GM19239 (cell line): ENCODE data around the gene SGSM1.
"Not testable (repeated sequence)": the region's sequence is repeated elsewhere in the genome, so short reads cannot be mapped to it uniquely, and the experiment has no call there.

Experiments used
- DNase-seq: peaks from one replicate; pipeline ENCODE4 v3.0.0; 2011; ENCODE audit warnings: low spot score; ENCODE audit not compliant: insufficient read length
- FAIRE-seq: peaks from 2 replicates; lab custom pipeline; 2011; peaks lifted over from hg19 to GRCh38; lab: Jason Lieb, UNC

Gene SGSM1

DNA sequence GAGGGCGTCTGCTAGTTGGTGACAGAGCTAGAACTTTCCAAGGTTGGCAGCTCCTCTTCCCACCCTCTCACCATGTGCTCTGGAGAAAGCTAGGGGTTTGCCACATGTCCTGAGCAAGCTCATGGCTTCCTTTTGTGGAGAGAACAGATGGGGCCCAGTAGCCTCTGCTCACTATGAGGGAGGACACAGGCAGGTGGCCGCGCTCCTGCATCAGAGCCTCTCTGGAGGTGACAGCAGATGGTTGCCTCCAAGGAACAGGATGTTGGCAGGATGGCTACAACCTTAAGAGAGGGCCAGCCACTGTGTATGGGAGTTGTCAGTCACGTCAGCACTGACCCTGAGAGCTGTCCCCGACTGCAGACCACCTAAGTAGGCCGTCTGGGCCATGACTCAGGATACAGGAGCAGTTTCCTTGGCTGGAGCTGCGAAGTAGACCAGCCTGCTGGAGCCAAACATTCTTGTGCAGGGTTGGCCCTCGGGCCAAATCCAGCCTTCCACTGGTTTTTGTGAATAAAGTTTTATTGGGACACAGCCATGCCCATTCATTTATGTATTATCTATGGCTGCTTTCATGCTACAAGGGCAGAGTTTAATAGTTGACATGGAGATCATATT is 28.0 kb downstream of the SGSM1 start:
- FAIRE-seq (no peak), DNase-seq (no peak)

DNA sequence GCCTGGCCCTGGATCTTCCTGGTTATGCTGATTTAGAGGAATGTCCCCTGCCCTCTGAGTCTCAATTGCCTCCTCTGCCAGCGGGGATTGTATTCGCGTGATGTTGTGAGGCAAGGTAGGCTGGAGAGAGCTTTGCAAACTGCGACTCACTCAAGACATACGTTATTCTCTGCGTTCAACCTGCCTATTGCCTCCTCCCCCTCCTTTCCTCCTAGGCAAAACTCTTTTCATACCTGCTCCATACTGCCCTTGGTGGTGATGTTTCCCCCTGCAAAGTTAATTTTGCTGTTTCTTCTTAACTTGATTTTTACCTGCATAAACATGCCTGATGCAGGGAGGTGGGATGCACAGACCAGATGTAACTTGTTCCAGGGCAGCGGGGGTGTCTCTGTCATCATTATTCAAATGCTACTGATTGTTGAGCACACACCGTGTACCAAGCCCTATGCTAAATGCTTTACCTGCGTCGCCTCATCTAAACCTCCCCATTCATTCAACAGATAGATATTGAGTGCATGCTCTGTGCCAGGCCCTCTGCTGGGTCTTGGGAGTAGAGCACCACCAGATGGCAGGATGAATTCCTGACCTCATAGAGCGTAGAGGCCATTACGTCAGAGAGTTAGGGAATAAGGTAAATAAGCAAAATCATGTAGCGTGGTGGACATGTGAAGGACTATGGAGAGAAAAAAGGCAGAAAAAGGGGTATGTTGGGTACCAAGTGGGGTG is 29.0 kb downstream of the SGSM1 start:
- FAIRE-seq (no peak), DNase-seq (no peak)

DNA sequence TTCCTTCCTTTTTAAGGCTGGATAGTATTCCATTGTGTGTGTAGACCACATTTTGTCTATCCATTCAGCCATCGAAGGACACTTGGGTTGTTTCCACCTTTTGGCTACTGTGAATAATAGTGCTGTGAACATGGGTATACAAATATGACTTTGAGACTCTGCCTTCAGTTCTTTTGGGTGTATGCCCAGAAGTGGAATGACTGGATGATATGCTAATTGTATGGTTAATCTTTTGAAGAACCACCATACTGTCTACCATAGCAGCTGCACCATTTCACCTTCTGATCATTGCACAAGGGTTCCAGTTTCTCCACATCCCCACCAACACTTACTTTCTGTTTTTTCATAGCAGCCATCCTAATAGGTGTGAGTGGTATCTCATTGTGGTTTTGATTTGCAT is 30.3 kb downstream of the SGSM1 start:
- no peak for FAIRE-seq

DNA sequence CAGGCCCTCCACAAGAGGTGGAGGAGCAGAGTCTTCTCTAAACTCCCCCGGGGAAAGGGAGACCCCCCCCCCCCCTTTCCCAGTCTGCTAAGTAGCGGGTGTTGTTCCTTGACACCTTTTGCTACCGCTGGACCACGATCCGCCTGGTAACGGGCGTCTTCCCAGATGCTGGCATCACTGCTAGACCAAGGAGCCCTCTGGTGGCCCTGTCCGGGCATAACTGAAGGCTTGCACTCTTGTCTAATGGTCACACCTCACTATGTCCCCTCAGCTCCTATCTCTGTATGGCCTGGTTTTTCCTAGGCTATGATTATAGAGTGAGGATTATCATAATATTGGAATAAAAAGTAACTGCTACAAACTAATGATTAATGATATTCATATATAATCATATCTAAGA is 31.5 kb downstream of the SGSM1 start:
- not testable (repeated sequence) for DNase-seq, FAIRE-seq

More for the DNA sequence above, 30.3 kb downstream of the SGSM1 start:
- no peak for DNase-seq

- FAIRE-seq (no peak), DNase-seq (no peak)
Observed at GRCh38 chr22:24841261-24841660, 35.2 kb downstream of the SGSM1 start.

GRCh38 chr22:24843048-24843447 is 37.0 kb downstream of the SGSM1 start:
- DNase-seq, result no peak
- no peak for FAIRE-seq

GRCh38 chr22:24845041-24845898 is 39.3 kb downstream of the SGSM1 start:
- no peak for FAIRE-seq
- no peak for DNase-seq

DNA sequence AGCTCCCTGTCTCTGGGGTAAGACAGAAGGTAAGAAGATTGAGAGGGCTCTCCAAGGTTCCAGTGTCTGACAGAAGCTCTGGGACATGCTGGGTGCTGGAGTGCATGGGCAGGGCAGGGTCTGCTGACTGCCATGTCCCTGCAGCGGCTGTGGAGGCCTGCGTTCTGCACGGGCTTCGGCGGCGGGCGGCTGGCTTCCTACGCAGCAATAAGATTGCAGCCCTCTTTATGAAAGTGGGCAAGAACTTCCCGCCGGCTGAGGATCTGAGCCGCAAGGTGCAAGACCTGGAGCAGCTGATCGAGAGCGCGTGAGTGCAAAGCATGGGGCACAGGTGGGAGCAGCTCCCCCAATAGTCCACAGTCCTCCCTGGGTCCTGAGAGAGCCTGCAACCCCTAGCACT is 41.5 kb downstream of the SGSM1 start:
- FAIRE-seq (no peak), DNase-seq (no peak)

- FAIRE-seq (no peak), DNase-seq (no peak)
Observed at GRCh38 chr22:24848559-24849168, 42.7 kb downstream of the SGSM1 start.

GRCh38 chr22:24855794-24856193 is 49.8 kb downstream of the SGSM1 start:
- no peak for DNase-seq
- FAIRE-seq, result no peak

- FAIRE-seq, result no peak
- DNase-seq, result no peak
Observed at GRCh38 chr22:24857576-24857975, 51.6 kb downstream of the SGSM1 start.

- DNase-seq, result no peak
- no peak for FAIRE-seq
Observed at GRCh38 chr22:24859587-24859986, 53.6 kb downstream of the SGSM1 start.

- no peak for DNase-seq
- FAIRE-seq, result no peak
Observed at GRCh38 chr22:24865508-24865907, 59.5 kb downstream of the SGSM1 start.

GRCh38 chr22:24867323-24868022 is 61.5 kb downstream of the SGSM1 start:
- FAIRE-seq (no peak), DNase-seq (no peak)

DNA sequence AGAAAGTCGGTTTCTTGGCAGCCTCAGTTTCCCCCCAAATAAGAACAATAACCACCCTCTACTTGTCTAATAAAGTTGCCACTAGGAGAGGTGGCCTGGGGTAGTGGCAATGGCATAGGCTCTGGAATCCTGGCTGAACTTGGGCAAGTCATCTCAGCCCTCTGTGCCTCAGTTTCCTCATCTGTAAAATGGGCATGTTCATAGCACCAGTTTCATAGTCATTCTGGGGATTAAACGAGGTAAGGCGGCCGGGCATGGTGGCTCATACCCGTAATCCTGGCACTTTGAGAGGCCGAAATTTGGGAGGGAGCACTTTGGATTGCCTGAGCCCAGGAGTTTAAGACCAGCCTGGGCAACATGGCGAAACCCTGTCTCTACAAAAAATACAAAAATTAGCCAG is 63.0 kb downstream of the SGSM1 start:
- FAIRE-seq (no peak), DNase-seq (no peak)

DNA sequence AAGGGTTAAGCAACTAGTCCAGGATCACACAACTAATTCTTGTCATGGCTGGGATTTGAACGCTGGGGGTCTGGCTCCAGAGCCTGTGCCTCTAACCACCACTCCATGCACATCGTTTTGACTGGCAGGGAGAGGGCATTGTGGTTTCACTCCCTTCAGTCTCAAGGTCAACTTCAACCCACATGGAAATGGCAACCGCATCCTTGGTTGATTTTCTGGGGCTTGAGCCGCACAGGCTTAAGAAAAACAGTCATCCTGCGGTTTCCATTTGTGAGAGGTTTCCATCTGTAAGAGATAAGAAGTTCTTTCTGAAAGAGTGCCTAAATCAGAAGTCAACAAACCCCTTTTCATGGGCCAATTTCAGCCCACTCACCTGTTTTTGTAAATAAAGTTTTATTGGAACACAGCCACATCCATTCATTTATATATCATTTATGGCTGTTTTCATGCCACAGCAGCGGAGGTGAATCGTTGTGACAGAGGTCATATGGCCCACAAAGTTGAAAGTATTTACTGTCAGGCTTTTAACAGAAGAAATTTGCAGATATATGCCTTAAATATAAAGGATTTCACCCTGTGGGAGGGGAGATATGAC is 65.7 kb downstream of the SGSM1 start:
- DNase-seq (no peak), FAIRE-seq (no peak)

- DNase-seq (no peak), FAIRE-seq (no peak)
Observed at GRCh38 chr22:24873226-24873625, 67.2 kb downstream of the SGSM1 start.

- FAIRE-seq, result no peak
- no peak for DNase-seq
Observed at GRCh38 chr22:24875862-24876506, 70.0 kb downstream of the SGSM1 start.

- FAIRE-seq (no peak), DNase-seq (no peak)
Observed at GRCh38 chr22:24876700-24877099, 70.7 kb downstream of the SGSM1 start.
